ENCODE data around the gene CXXC5. TPM values are rescaled to one million over a fixed set of nuclear protein-coding genes. Genes with fewer than 3 reads are reported as not detected.
A peak's percentile ranks its signal among the peaks of the same experiment; 100 is the strongest.

Gene CXXC5
- total RNA-seq, 1 donor from 2014 or later: 1.7 TPM

GRCh38 chr5:139640421-139641115 is 7.6 kb upstream of the CXXC5 start:
- peaks cover 8% of the 10 kb centered on the region for H3K36me3 Mint-ChIP-seq (ENCODE audit: low read depth)
- peaks cover 32% of the 10 kb centered on the region for H3K4me1 Mint-ChIP-seq (ENCODE audit: low read depth)
- no peak overlapping the region for H3K27ac Mint-ChIP-seq
- intact Hi-C loops (cut with micrococcal nuclease): no loop called here
- no peak overlapping the region for H3K4me3 Mint-ChIP-seq
- DNase-seq (ENCODE audit: low spot score): no peak
- peaks cover 5% of the 10 kb centered on the region for H3K27me3 Mint-ChIP-seq (ENCODE audit: insufficient read depth)
- no peaks in the 10 kb centered on the region for H3K9me3 Mint-ChIP-seq

GRCh38 chr5:139641116-139642080 is 6.8 kb upstream of the CXXC5 start:
- no peaks in the 10 kb centered on the region for H3K9me3 Mint-ChIP-seq
- no peak for DNase-seq (ENCODE audit: low spot score)
- intact Hi-C loops (cut with micrococcal nuclease): no loop called here
- peaks cover 23% of the 10 kb centered on the region for H3K4me1 Mint-ChIP-seq (ENCODE audit: low read depth)
- H3K36me3 Mint-ChIP-seq (ENCODE audit: low read depth): peaks cover 8% of the 10 kb centered on the region
- H3K27ac Mint-ChIP-seq: no peak overlapping the region
- peaks cover 10% of the 10 kb centered on the region for H3K27me3 Mint-ChIP-seq (ENCODE audit: insufficient read depth)
- H3K4me3 Mint-ChIP-seq: no peak overlapping the region

- H3K4me3 Mint-ChIP-seq: no peak overlapping the region
- intact Hi-C loops (cut with micrococcal nuclease): no loop called here
Observed at GRCh38 chr5:139642213-139642612, 5.9 kb upstream of the CXXC5 start.

GRCh38 chr5:139642891-139643871 is 5.0 kb upstream of the CXXC5 start:
- Mint-ChIP-seq H3K9me3 (no peaks in the 10 kb centered on the region), H3K27me3 (ENCODE audit: insufficient read depth) (peaks cover 25% of the 10 kb centered on the region), H3K4me3 (no peak overlapping the region), H3K27ac (no peak overlapping the region), H3K4me1 (ENCODE audit: low read depth) (peaks cover 15% of the 10 kb centered on the region), H3K36me3 (ENCODE audit: low read depth) (peaks cover 8% of the 10 kb centered on the region)
- DNase-seq (ENCODE audit: low spot score): no peak
- intact Hi-C loops (cut with micrococcal nuclease): no loop called here

More at GRCh38 chr5:139642213-139642612, 5.9 kb upstream of the CXXC5 start:
- no peak overlapping the region for H3K27ac Mint-ChIP-seq
- no peak for DNase-seq (ENCODE audit: low spot score)
- H3K4me1 Mint-ChIP-seq (ENCODE audit: low read depth): peaks cover 15% of the 10 kb centered on the region
- H3K36me3 Mint-ChIP-seq (ENCODE audit: low read depth): peaks cover 8% of the 10 kb centered on the region
- no peaks in the 10 kb centered on the region for H3K9me3 Mint-ChIP-seq
- peaks cover 18% of the 10 kb centered on the region for H3K27me3 Mint-ChIP-seq (ENCODE audit: insufficient read depth)

GRCh38 chr5:139644001-139644456 is 4.1 kb upstream of the CXXC5 start:
- no peak overlapping the region for H3K27ac Mint-ChIP-seq

GRCh38 chr5:139644646-139645429 is 3.3 kb upstream of the CXXC5 start:
- Mint-ChIP-seq H3K27ac (no peak overlapping the region), H3K9me3 (no peaks in the 10 kb centered on the region), H3K4me1 (ENCODE audit: low read depth) (peaks cover 13% of the 10 kb centered on the region), H3K27me3 (ENCODE audit: insufficient read depth) (peaks cover 29% of the 10 kb centered on the region), H3K36me3 (ENCODE audit: low read depth) (peaks cover 4% of the 10 kb centered on the region), H3K4me3 (no peak overlapping the region)
- no peak for DNase-seq (ENCODE audit: low spot score)
- intact Hi-C loops (cut with micrococcal nuclease): no loop called here

More at GRCh38 chr5:139644001-139644456, 4.1 kb upstream of the CXXC5 start:
- H3K36me3 Mint-ChIP-seq (ENCODE audit: low read depth): peaks cover 4% of the 10 kb centered on the region
- H3K4me3 Mint-ChIP-seq: no peak overlapping the region
- H3K27me3 Mint-ChIP-seq (ENCODE audit: insufficient read depth): peaks cover 25% of the 10 kb centered on the region
- no peaks in the 10 kb centered on the region for H3K9me3 Mint-ChIP-seq
- no peak for DNase-seq (ENCODE audit: low spot score)
- H3K4me1 Mint-ChIP-seq (ENCODE audit: low read depth): peaks cover 15% of the 10 kb centered on the region
- intact Hi-C loops (cut with micrococcal nuclease): no loop called here

GRCh38 chr5:139645430-139645871 is 2.7 kb upstream of the CXXC5 start:
- no peak overlapping the region for H3K27ac Mint-ChIP-seq
- peaks cover 33% of the 10 kb centered on the region for H3K27me3 Mint-ChIP-seq (ENCODE audit: insufficient read depth)
- intact Hi-C loops (cut with micrococcal nuclease): no loop called here
- H3K36me3 Mint-ChIP-seq (ENCODE audit: low read depth): peaks cover 2% of the 10 kb centered on the region
- no peak for DNase-seq (ENCODE audit: low spot score)
- H3K4me1 Mint-ChIP-seq (ENCODE audit: low read depth): peaks cover 14% of the 10 kb centered on the region
- H3K9me3 Mint-ChIP-seq: no peaks in the 10 kb centered on the region
- no peak overlapping the region for H3K4me3 Mint-ChIP-seq

GRCh38 chr5:139646111-139646510 is 2.0 kb upstream of the CXXC5 start:
- Mint-ChIP-seq H3K27me3 (ENCODE audit: insufficient read depth) (peaks cover 39% of the 10 kb centered on the region), H3K27ac (no peak overlapping the region), H3K4me1 (ENCODE audit: low read depth) (peaks cover 14% of the 10 kb centered on the region), H3K4me3 (no peak overlapping the region), H3K9me3 (no peaks in the 10 kb centered on the region), H3K36me3 (ENCODE audit: low read depth) (peaks cover 2% of the 10 kb centered on the region)
- intact Hi-C loops (cut with micrococcal nuclease): no loop called here
- DNase-seq (ENCODE audit: low spot score): no peak

GRCh38 chr5:139646912-139647505 is 1.1 kb upstream of the CXXC5 start:
- Mint-ChIP-seq H3K4me1 (ENCODE audit: low read depth) (peaks cover 23% of the 10 kb centered on the region), H3K36me3 (ENCODE audit: low read depth) (no peaks in the 10 kb centered on the region), H3K27me3 (ENCODE audit: insufficient read depth) (peaks cover 48% of the 10 kb centered on the region), H3K9me3 (no peaks in the 10 kb centered on the region), H3K27ac (no peak overlapping the region), H3K4me3 (peak overlapping the region; percentile 48)
- intact Hi-C loops (cut with micrococcal nuclease): no loop called here
- no peak for DNase-seq (ENCODE audit: low spot score)

GRCh38 chr5:139647506-139648204 is 494 bp upstream of the CXXC5 start:
- no peaks in the 10 kb centered on the region for H3K9me3 Mint-ChIP-seq
- peaks cover 29% of the 10 kb centered on the region for H3K4me1 Mint-ChIP-seq (ENCODE audit: low read depth)
- DNase-seq (ENCODE audit: low spot score): no peak
- H3K27ac Mint-ChIP-seq: no peak overlapping the region
- peaks cover 54% of the 10 kb centered on the region for H3K27me3 Mint-ChIP-seq (ENCODE audit: insufficient read depth)
- intact Hi-C loops (cut with micrococcal nuclease): no loop called here
- H3K4me3 Mint-ChIP-seq: peak overlapping the region; percentile 48
- no peaks in the 10 kb centered on the region for H3K36me3 Mint-ChIP-seq (ENCODE audit: low read depth)
